Endodermal cell (in vitro differentiated cells): ENCODE results near the gene KRT16. TPM values are rescaled to one million over a fixed set of nuclear protein-coding genes. Genes with fewer than 3 reads are reported as not detected.
"Not testable (repeated sequence)": the region's sequence is repeated elsewhere in the genome, so short reads cannot be mapped to it uniquely, and the experiment has no call there.

ENCODE experiments used
- DNase-seq: peaks from one replicate; pipeline ENCODE4 v3.0.0-alpha.2; 2017
- H3K27ac ChIP-seq: 2 replicates; pipeline ENCODE4 v1.5.1; 2013; ENCODE audit warnings: mild to moderate bottlenecking, low read depth, low read length, moderate library complexity
- H3K27me3 ChIP-seq: 2 replicates; pipeline ENCODE4 v1.6.1; 2013; ENCODE audit warnings: mild to moderate bottlenecking, low read length, moderate library complexity; ENCODE audit not compliant: insufficient read depth, control insufficient read depth, poor library complexity, severe bottlenecking
- H3K36me3 ChIP-seq: 2 replicates; pipeline ENCODE4 v1.7.0; 2013; ENCODE audit warnings: mild to moderate bottlenecking, low read length, moderate library complexity; ENCODE audit not compliant: control insufficient read depth, insufficient read depth
- H3K4me1 ChIP-seq: one replicate; pipeline ENCODE4 v1.7.0; 2013; ENCODE audit warnings: low read length; ENCODE audit not compliant: control insufficient read depth, insufficient read depth
- H3K4me3 ChIP-seq: 2 replicates; pipeline ENCODE4 v1.5.1; 2013; ENCODE audit warnings: mild to moderate bottlenecking, low read length, moderate library complexity
- H3K9ac ChIP-seq: 2 replicates; pipeline ENCODE4 v1.6.1; 2013; ENCODE audit warnings: mild to moderate bottlenecking, low read length, moderate library complexity; ENCODE audit not compliant: poor library complexity, severe bottlenecking; ENCODE audit errors: extremely low read depth
- H3K9me3 ChIP-seq: 2 replicates; pipeline ENCODE4 v1.6.1; 2013; ENCODE audit warnings: mild to moderate bottlenecking, low read length, moderate library complexity; ENCODE audit not compliant: control insufficient read depth
- H3K27ac Mint-ChIP-seq: 2 replicates; pipeline ENCODE4 v1.8.0; 2020; ENCODE audit warnings: mixed read lengths
- H3K27me3 Mint-ChIP-seq: 2 replicates; pipeline ENCODE4 v1.8.0; 2021; ENCODE audit warnings: mild to moderate bottlenecking, mixed read lengths; ENCODE audit not compliant: insufficient read depth
- H3K36me3 Mint-ChIP-seq: 2 replicates; pipeline ENCODE4 v1.8.0; 2020; ENCODE audit warnings: low read depth, mixed read lengths
- H3K4me1 Mint-ChIP-seq: 2 replicates; pipeline ENCODE4 v1.8.0; 2020; ENCODE audit warnings: mixed read lengths
- H3K4me3 Mint-ChIP-seq: 2 replicates; pipeline ENCODE4 v1.8.0; 2020; ENCODE audit warnings: mild to moderate bottlenecking, moderate library complexity, mixed read lengths
- H3K9me3 Mint-ChIP-seq: 2 replicates; pipeline ENCODE4 v1.8.0; 2020; ENCODE audit warnings: mild to moderate bottlenecking, mixed read lengths
- CTCF ChIP-seq: fragments of 200-600 bp; sonication (generic); conservative IDR thresholded peaks from 2 replicates; pipeline ENCODE4 v1.5.0; 2021; ENCODE audit warnings: antibody characterized with exemption, mild to moderate bottlenecking
- WGBS, 2 experiments: methylation state at CpG; one replicate each; pipeline versions ENCODE4 v1.1.5 to v1.1.7; 2013; ENCODE audit warnings: missing lambda C conversion rate in 2 of 2, mixed read lengths in 1 of 2; ENCODE audit not compliant: insufficient coverage in 1 of 2, insufficient read length in 1 of 2; 5-methylcytosine and 5-hydroxymethylcytosine counted together
- total RNA-seq, 2 donors: library from RNA; stranded (reverse); fragmentation: NEBNext Ultra II Directional in 1 of 2; extraction: Animal tissue kit (Norgen Biotek cat#: 25700) in 1 of 2; gene quantifications; 2 replicates in 1 of 2; 3 replicates in 1 of 2; pipeline ENCODE4 v1.2.1, GENCODE V29; 2021

The KRT16 gene
- total RNA-seq, 2 donors from 2014 or later, result not detected

GRCh38 chr17:41588126-41588810 is 24.3 kb downstream of the KRT16 start:
- Mint-ChIP-seq H3K27me3 (peaks cover 21% of the 10 kb centered on the region), H3K4me3 (no peak overlapping the region), H3K27ac (no peak overlapping the region), H3K4me1 (peaks cover 4% of the 10 kb centered on the region), H3K36me3 (no peaks in the 10 kb centered on the region), H3K9me3 (no peaks in the 10 kb centered on the region)
- Histone ChIP-seq H3K4me1 (no peaks in the 10 kb centered on the region), H3K27me3 (no peaks in the 10 kb centered on the region), H3K4me3 (no peak overlapping the region), H3K9me3 (no peaks in the 10 kb centered on the region), H3K27ac (no peak overlapping the region), H3K9ac (no peak overlapping the region), H3K36me3 (no peaks in the 10 kb centered on the region)
- no peak for TF ChIP-seq CTCF
- DNase-seq, result no peak
- 80 to 92% methylated on average over 1 to 5 of the region's 8 CpGs for WGBS, 2 experiments

DNA sequence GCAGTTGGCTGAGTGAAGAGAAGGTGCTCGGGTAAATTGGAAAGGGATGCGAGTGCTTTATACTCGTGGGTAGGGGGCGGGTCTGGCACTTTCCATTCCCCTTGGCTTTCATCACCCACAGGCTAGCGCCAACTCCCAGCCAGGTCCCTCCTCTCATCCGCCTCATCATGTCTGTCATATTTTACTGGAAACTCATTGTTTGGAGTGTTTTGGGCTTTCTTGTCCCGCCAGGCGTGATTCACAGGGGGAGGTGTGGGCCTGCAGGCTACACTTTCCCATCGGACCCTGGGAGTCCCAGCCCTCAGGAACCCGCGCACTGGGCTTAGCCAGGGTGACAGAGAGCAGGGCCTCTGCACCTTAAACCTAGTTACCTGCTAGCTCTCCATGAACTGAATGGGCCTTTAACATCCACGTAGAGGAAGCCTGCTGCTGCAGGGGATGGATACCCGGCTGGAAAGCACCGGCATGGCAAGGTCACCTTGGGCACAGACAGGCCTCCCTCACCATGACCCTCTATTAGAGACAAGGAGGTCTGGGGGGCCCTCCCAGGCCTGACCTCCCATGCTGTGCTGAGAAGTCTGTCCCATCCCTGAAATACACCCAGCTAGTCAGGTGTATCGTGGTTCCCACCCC is 25.6 kb downstream of the KRT16 start, which contains the start of gene KRT14:
Gene KRT14, minus strand, starts transcription at position 33 of the 633 bp plus-strand sequence. CDS start 61 bp downstream, outside the sequence.
- no peak for TF ChIP-seq CTCF
- no peak within 1 kb of the TSS for H3K4me3 ChIP-seq
- peaks cover 11% of the 10 kb centered on the region for H3K4me1 Mint-ChIP-seq
- H3K9ac ChIP-seq, result no peak within 1 kb of the TSS
- H3K27me3 ChIP-seq, result no peaks in the 10 kb centered on the region
- no peaks in the 10 kb centered on the region for H3K36me3 ChIP-seq
- H3K36me3 Mint-ChIP-seq, result no peaks in the 10 kb centered on the region
- H3K27me3 Mint-ChIP-seq, result peaks cover 23% of the 10 kb centered on the region
- H3K9me3 ChIP-seq, result no peaks in the 10 kb centered on the region
- no peak for DNase-seq
- 87 to 90% methylated on average over 10 to 13 of the region's 15 CpGs for WGBS, 2 experiments
- H3K9me3 Mint-ChIP-seq, result no peaks in the 10 kb centered on the region
- H3K4me1 ChIP-seq, result no peaks in the 10 kb centered on the region
- H3K4me3 Mint-ChIP-seq, result no peak within 1 kb of the TSS
- no peak within 1 kb of the TSS for H3K27ac Mint-ChIP-seq
- H3K27ac ChIP-seq, result no peak within 1 kb of the TSS

DNA sequence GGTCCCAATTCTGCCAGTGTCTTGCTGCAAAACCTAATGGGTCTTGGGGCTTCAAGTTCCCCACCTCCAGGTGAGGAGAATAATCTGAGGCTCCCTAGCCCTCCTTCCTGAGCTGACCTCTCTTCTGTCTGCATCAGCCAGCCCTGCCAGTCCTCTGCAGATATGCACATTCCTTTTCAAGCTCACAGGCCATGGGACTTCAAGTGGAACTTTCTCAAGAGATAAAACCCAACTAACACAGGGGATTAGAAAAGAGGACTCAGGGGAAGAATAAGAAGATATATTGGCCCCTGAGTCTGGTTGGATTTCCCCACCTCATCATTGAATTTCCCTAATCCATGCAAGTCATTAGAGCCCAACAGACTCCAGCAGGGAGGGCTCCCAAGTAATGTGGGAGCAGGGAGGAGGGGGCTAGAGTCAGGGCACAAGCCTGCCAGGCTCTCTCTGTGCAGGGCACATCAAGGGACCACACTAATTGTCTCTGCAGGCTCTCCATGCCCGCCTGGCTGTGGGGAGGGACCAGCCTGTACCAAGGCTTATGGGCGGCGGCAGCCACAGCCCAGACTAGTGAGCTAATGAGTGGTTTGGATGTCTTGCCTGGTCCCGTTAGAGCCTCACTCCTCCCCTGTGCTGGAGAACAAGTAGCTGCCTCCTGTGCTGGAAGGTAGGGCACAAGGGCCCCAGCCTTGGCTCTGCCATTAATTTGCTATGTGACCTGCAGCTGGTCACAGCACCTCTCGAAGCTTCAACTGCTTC is 27.1 kb downstream of the KRT16 start:
- 84 to 98% methylated on average over 4 to 5 of the region's 5 CpGs for whole genome bisulfite sequencing, 2 experiments
- no peaks in the 10 kb centered on the region for H3K9me3 Mint-ChIP-seq
- no peak overlapping the region for H3K27ac Mint-ChIP-seq

DNA sequence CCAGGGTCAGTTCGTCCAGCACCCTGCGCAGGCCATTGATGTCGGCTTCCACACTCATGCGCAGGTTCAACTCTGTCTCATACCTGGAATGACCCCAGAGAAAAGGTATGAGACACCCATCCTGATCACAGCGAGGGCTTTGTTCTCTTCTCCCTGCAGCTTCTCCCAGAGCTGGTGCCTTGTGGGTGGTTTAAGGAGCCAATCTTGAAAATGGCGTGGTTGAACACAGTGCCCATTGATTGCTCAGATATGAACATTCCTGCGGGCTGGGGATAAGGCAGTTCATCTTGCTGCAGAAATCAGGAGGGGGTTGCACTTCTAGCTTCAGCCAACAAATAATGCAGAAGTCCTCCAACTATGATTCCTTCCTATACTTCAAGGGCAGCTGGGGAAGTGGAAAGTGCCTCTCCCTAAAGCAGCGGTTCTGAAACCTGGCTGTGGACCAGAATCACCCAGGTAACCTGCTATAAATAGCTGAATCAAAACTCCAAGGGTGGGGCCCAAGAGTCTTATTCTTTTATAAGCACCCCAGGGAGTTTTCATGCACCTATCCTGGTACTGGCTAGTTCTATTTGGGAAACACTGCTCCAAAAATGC is 28.1 kb downstream of the KRT16 start:
- not testable (repeated sequence) for H3K36me3 Mint-ChIP-seq, H3K27ac ChIP-seq, DNase-seq, H3K4me3 ChIP-seq, H3K9me3 Mint-ChIP-seq, H3K4me1 ChIP-seq, H3K9ac ChIP-seq, H3K36me3 ChIP-seq, H3K27me3 ChIP-seq, H3K27ac Mint-ChIP-seq, H3K4me3 Mint-ChIP-seq, H3K9me3 ChIP-seq
- peaks cover 29% of the 10 kb centered on the region for H3K27me3 Mint-ChIP-seq
- H3K4me1 Mint-ChIP-seq, result peaks cover 13% of the 10 kb centered on the region
- 94 to 98% methylated on average over 6 to 8 of the region's 8 CpGs for WGBS, 2 experiments

More for the DNA sequence above, 27.1 kb downstream of the KRT16 start:
- peaks cover 28% of the 10 kb centered on the region for H3K27me3 Mint-ChIP-seq
- H3K4me3 Mint-ChIP-seq, result no peak overlapping the region
- Histone ChIP-seq H3K36me3 (no peaks in the 10 kb centered on the region), H3K9ac (no peak overlapping the region), H3K4me1 (no peaks in the 10 kb centered on the region), H3K27me3 (no peaks in the 10 kb centered on the region), H3K9me3 (no peaks in the 10 kb centered on the region), H3K27ac (no peak overlapping the region), H3K4me3 (no peak overlapping the region)
- peaks cover 13% of the 10 kb centered on the region for H3K4me1 Mint-ChIP-seq
- no peaks in the 10 kb centered on the region for H3K36me3 Mint-ChIP-seq
- DNase-seq, result peak; percentile 66
- no peak for TF ChIP-seq CTCF
